Smooth muscle cell (in vitro differentiated cells): ENCODE data around the gene ADGRA1. TPM values are rescaled to one million over a fixed set of nuclear protein-coding genes. Genes with fewer than 3 reads are reported as not detected.
"Not testable (repeated sequence)": the region's sequence is repeated elsewhere in the genome, so short reads cannot be mapped to it uniquely, and the experiment has no call there.

Experiments used
- DNase-seq: peaks from one replicate; lab custom pipeline; 2025; ENCODE audit not compliant: unreplicated experiment; lab: John Stamatoyannopoulos, UW
- H2AFZ ChIP-seq: fragments of 200-600 bp; sonication (generic); 2 replicates; pipeline ENCODE4 v1.6.0; 2016; ENCODE audit warnings: antibody characterized with exemption, low read depth, mild to moderate bottlenecking
- H3F3A ChIP-seq: fragments of 200-600 bp; sonication (generic); 2 replicates; pipeline ENCODE4 v1.6.0; 2017; ENCODE audit warnings: antibody characterized with exemption, low read depth
- H3K27ac ChIP-seq: fragments of 200-600 bp; sonication (generic); 2 replicates; pipeline ENCODE4 v1.5.1; 2016; ENCODE audit warnings: low read depth, mild to moderate bottlenecking
- H3K27me3 ChIP-seq: fragments of 200-600 bp; sonication (generic); 2 replicates; pipeline ENCODE4 v1.6.1; 2016; ENCODE audit warnings: low read depth, mild to moderate bottlenecking
- H3K36me3 ChIP-seq: fragments of 200-600 bp; sonication (generic); 2 replicates; pipeline ENCODE4 v1.5.1; 2016; ENCODE audit warnings: low read depth
- H3K4me1 ChIP-seq: fragments of 200-600 bp; sonication (generic); 2 replicates; pipeline ENCODE4 v1.5.1; 2016; ENCODE audit warnings: low read depth
- H3K4me2 ChIP-seq: fragments of 200-600 bp; sonication (generic); 2 replicates; pipeline ENCODE4 v1.6.0; 2016; ENCODE audit warnings: mild to moderate bottlenecking
- H3K4me3 ChIP-seq: fragments of 200-600 bp; sonication (generic); 2 replicates; pipeline ENCODE4 v1.5.1; 2016; ENCODE audit warnings: mild to moderate bottlenecking
- H3K79me2 ChIP-seq: fragments of 200-600 bp; sonication (generic); 2 replicates; pipeline ENCODE4 v1.6.0; 2016; ENCODE audit warnings: low read depth, mild to moderate bottlenecking
- H3K9ac ChIP-seq: fragments of 200-600 bp; sonication (generic); 2 replicates; pipeline ENCODE4 v1.6.0; 2016; ENCODE audit warnings: low read depth
- H3K9me3 ChIP-seq: fragments of 200-600 bp; sonication (generic); replicated peaks from 2 replicates; pipeline ENCODE4 v1.5.1; 2016; ENCODE audit warnings: low read depth
- H4K20me1 ChIP-seq: fragments of 200-600 bp; sonication (generic); 2 replicates; pipeline ENCODE4 v1.6.0; 2016; ENCODE audit warnings: low read depth
- CTCF ChIP-seq: fragments of 200-600 bp; sonication (generic); IDR thresholded peaks from 2 replicates; pipeline ENCODE4 v1.5.1; 2017; ENCODE audit warnings: borderline replicate concordance, mild to moderate bottlenecking, antibody characterized with exemption; ENCODE audit not compliant: insufficient read depth, poor library complexity, severe bottlenecking
- whole genome bisulfite sequencing: methylation state at CpG from one replicate; pipeline ENCODE4 v1.1.7; 2016; ENCODE audit warnings: low lambda C conversion rate; 5-methylcytosine and 5-hydroxymethylcytosine counted together
- polyA plus RNA-seq: library from polyadenylated mRNA; unstranded; fragments of >200 nt; fragmentation: Nextera tagmentation; extraction: Ambion mirVana; gene quantifications from 2 replicates; pipeline ENCODE4 v1.2.1, GENCODE V29; 2016
- total RNA-seq: library from RNA; depleted of rRNA; stranded (reverse); fragments of >200 nt; gene quantifications from 2 replicates; pipeline ENCODE4 v1.2.3, GENCODE V29; 2014

The ADGRA1 gene
- total and polyA plus RNA-seq, 2 experiments from 2014 or later = not detected

GRCh38 chr10:133134411-133135115 is 46.8 kb downstream of the ADGRA1 start:
- no peak for DNase-seq
- Histone ChIP-seq H3K4me2 (no peak overlapping the region), H4K20me1 (no peaks in the 10 kb centered on the region), H3K9ac (no peak overlapping the region), H3K27me3 (no peaks in the 10 kb centered on the region), H3K27ac (no peak overlapping the region), H2AFZ (no peak overlapping the region), H3K4me1 (no peaks in the 10 kb centered on the region), H3K79me2 (no peaks in the 10 kb centered on the region), H3K36me3 (no peaks in the 10 kb centered on the region), H3K9me3 (no peaks in the 10 kb centered on the region), H3K4me3 (no peak overlapping the region), H3F3A (no peaks in the 10 kb centered on the region)
- WGBS = 82% methylated on average over 20 of the region's 20 CpGs
- no peak for TF ChIP-seq CTCF

- 82% methylated on average over 8 of the region's 8 CpGs for WGBS
- no peak for TF ChIP-seq CTCF
These were observed 47.4 kb downstream of the ADGRA1 start for GRCh38 chr10:133135116-133135465.

GRCh38 chr10:133137486-133138145 is 49.9 kb downstream of the ADGRA1 start:
- not testable (repeated sequence) for H3K79me2 ChIP-seq, H3K36me3 ChIP-seq, H3K4me1 ChIP-seq, H3K27ac ChIP-seq, H3K9me3 ChIP-seq, H3K9ac ChIP-seq, DNase-seq, H3F3A ChIP-seq, H3K4me2 ChIP-seq, H3K4me3 ChIP-seq, H4K20me1 ChIP-seq, H2AFZ ChIP-seq, H3K27me3 ChIP-seq
- 95% methylated on average over 10 of the region's 12 CpGs for WGBS

More at GRCh38 chr10:133135116-133135465, 47.4 kb downstream of the ADGRA1 start:
- H3K27me3 ChIP-seq = no peaks in the 10 kb centered on the region
- no peaks in the 10 kb centered on the region for H3K4me1 ChIP-seq
- no peaks in the 10 kb centered on the region for H3F3A ChIP-seq
- no peak overlapping the region for H3K4me2 ChIP-seq
- H3K9me3 ChIP-seq = no peaks in the 10 kb centered on the region
- H3K27ac ChIP-seq = no peak overlapping the region
- no peak for DNase-seq
- no peak overlapping the region for H3K4me3 ChIP-seq
- no peaks in the 10 kb centered on the region for H3K79me2 ChIP-seq
- H3K36me3 ChIP-seq = no peaks in the 10 kb centered on the region
- no peak overlapping the region for H2AFZ ChIP-seq
- no peaks in the 10 kb centered on the region for H4K20me1 ChIP-seq
- H3K9ac ChIP-seq = no peak overlapping the region

GRCh38 chr10:133139551-133140065 is 51.9 kb downstream of the ADGRA1 start:
- H3K79me2 ChIP-seq = no peaks in the 10 kb centered on the region
- no peaks in the 10 kb centered on the region for H3F3A ChIP-seq
- TF ChIP-seq CTCF = no peak
- H3K27ac ChIP-seq = no peak overlapping the region
- WGBS = 69% methylated on average over 16 of the region's 17 CpGs
- no peak overlapping the region for H3K4me3 ChIP-seq
- no peak overlapping the region for H3K9ac ChIP-seq
- H3K36me3 ChIP-seq = no peaks in the 10 kb centered on the region
- no peaks in the 10 kb centered on the region for H3K9me3 ChIP-seq
- DNase-seq = no peak
- no peaks in the 10 kb centered on the region for H4K20me1 ChIP-seq
- H3K4me2 ChIP-seq = no peak overlapping the region
- H2AFZ ChIP-seq = no peak overlapping the region
- no peaks in the 10 kb centered on the region for H3K4me1 ChIP-seq
- H3K27me3 ChIP-seq = no peaks in the 10 kb centered on the region
